Caco-2 (cell line): ENCODE results near the gene PHB1. TPM values are rescaled to one million over a fixed set of nuclear protein-coding genes. Genes with fewer than 3 reads are reported as not detected.

Experiments used
- BruUV-seq: library from RNA; stranded (reverse); fragments of 400-500 nt; replicated peaks from 2 replicates; lab custom pipeline; 2021; lab: Mats Ljungman, UMichigan
- CTCF ChIA-PET: fragments of 300-600 bp; sonication (Branson Sonifier 250); formaldehyde crosslinking; loops from one replicate; lab custom pipeline; 2022; ENCODE audit warnings: antibody characterized with exemption; lab: Charles Lee
- POLR2A ChIA-PET: fragments of 300-600 bp; sonication (Branson Sonifier 250); formaldehyde crosslinking; loops from one replicate; lab custom pipeline; 2022; ENCODE audit warnings: antibody characterized with exemption; lab: Charles Lee
- DNase-seq, 2 experiments: peaks; one replicate each; pipeline versions ENCODE4 v3.0.0 to v3.0.0-alpha.2; 2020 to 2022
- H3K27me3 ChIP-seq: replicated peaks from 2 replicates; pipeline ENCODE4 v1.6.0; 2011; ENCODE audit warnings: low read length; ENCODE audit not compliant: control insufficient read depth, insufficient read depth
- H3K36me3 ChIP-seq: 2 replicates; pipeline ENCODE4 v1.5.1; 2011; ENCODE audit warnings: low read length; ENCODE audit not compliant: control insufficient read depth, insufficient read depth
- H3K4me1 ChIP-seq: fragments of 250-450 bp; sonication (Bioruptor Pico); 2 replicates; pipeline ENCODE4 v1.5.1; 2020; ENCODE audit warnings: mild to moderate bottlenecking
- H3K4me3 ChIP-seq: 2 replicates; pipeline ENCODE4 v1.5.1; 2011; ENCODE audit warnings: low read depth, mild to moderate bottlenecking, control low read depth, low read length
- H3K9me3 ChIP-seq: fragments of 250-450 bp; sonication (Bioruptor Pico); 2 replicates; pipeline ENCODE4 v1.5.1; 2020; ENCODE audit warnings: mild to moderate bottlenecking, moderate library complexity
- H3K27ac Mint-ChIP-seq: one replicate; pipeline ENCODE4 v1.8.0; 2022; ENCODE audit warnings: mixed read lengths; ENCODE audit not compliant: unreplicated experiment
- H3K27me3 Mint-ChIP-seq: one replicate; pipeline ENCODE4 v1.8.0; 2022; ENCODE audit warnings: mixed read lengths; ENCODE audit not compliant: insufficient read depth, unreplicated experiment
- H3K36me3 Mint-ChIP-seq: one replicate; pipeline ENCODE4 v1.8.0; 2022; ENCODE audit warnings: mild to moderate bottlenecking, mixed read lengths; ENCODE audit not compliant: insufficient read depth, unreplicated experiment
- H3K4me1 Mint-ChIP-seq: one replicate; pipeline ENCODE4 v1.8.0; 2022; ENCODE audit warnings: low read depth, mixed read lengths; ENCODE audit not compliant: unreplicated experiment
- H3K4me3 Mint-ChIP-seq: one replicate; pipeline ENCODE4 v1.8.0; 2022; ENCODE audit warnings: mild to moderate bottlenecking, moderate library complexity, mixed read lengths; ENCODE audit not compliant: unreplicated experiment
- H3K9me3 Mint-ChIP-seq: one replicate; pipeline ENCODE4 v1.8.0; 2022; ENCODE audit warnings: mixed read lengths; ENCODE audit not compliant: unreplicated experiment
- CTCF ChIP-seq, 2 experiments: fragments of 200-600 bp in 1 of 2; IDR thresholded peaks; 1 replicate in 1 of 2; 2 replicates in 1 of 2; pipeline versions ENCODE4 v1.5.1 to v1.8.0; 2011 to 2022; ENCODE audit warnings: antibody characterized with exemption in 1 of 2, control low read depth in 1 of 2, inconsistent platforms in 1 of 2, low read depth in 1 of 2, low read length in 1 of 2, mild to moderate bottlenecking in 1 of 2, moderate library complexity in 1 of 2; ENCODE audit not compliant: insufficient read depth in 1 of 2, severe bottlenecking in 1 of 2, unreplicated experiment in 1 of 2
- intact Hi-C: fragments of 100-400 bp; cut with micrococcal nuclease; formaldehyde crosslinking; loops from one replicate; pipeline ENCODE4 v1.10.0; 2022; ENCODE audit not compliant: unreplicated experiment
- total RNA-seq: library from RNA; stranded (reverse); gene quantifications from 2 replicates; pipeline ENCODE4 v1.2.3, GENCODE V29; 2022

Gene PHB1
- total RNA-seq, 1 experiment from 2014 or later: 761 TPM

GRCh38 chr17:49361902-49362722 lies 52.6 kb downstream of the PHB1 start, which contains the start of gene ZNF652:
TSS of gene ZNF652 (minus strand) at chr17:49362250. CDS start at chr17:49317725, 44,525 bp downstream.
- POLR2A ChIA-PET: interaction anchor here (0.5 to 1.7 kb wide), 7 partner anchors 23 to 633 kb away, joined by 3 to 19 read pairs (median 4); partner anchors contain the start of genes HOXB13, PHB1 and SNF8
- peaks cover 27% of the 10 kb centered on the region for H3K4me1 Mint-ChIP-seq

GRCh38 chr17:49361129-49361901 lies 53.4 kb downstream of the PHB1 start:
- H3K9me3 ChIP-seq: no peaks in the 10 kb centered on the region
- Mint-ChIP-seq H3K36me3 (peaks cover 14% of the 10 kb centered on the region), H3K9me3 (no peaks in the 10 kb centered on the region), H3K4me1 (peaks cover 27% of the 10 kb centered on the region), H3K27ac (peak overlapping the region; percentile 76), H3K4me3 (peak overlapping the region; percentile 77), H3K27me3 (no peaks in the 10 kb centered on the region)
- POLR2A ChIA-PET: interaction anchor here (1.7 kb wide), 1 partner anchor 53 kb away, joined by 6 read pairs; the partner anchor contains the start of gene PHB1
- BruUV-seq: no TSS peak
- no peaks in the 10 kb centered on the region for H3K27me3 ChIP-seq
- H3K4me1 ChIP-seq: peaks cover 26% of the 10 kb centered on the region
- intact Hi-C loops: loop anchor here (5.0 kb wide), 1 partner anchor 1314 kb away; the partner anchor contains the start of gene NFE2L1
- no peak for TF ChIP-seq CTCF (IDR thresholded peaks at IDR 0.05; ENCODE audit: insufficient read depth in 1 of 2, low read depth in 1 of 2, low read length in 1 of 2, severe bottlenecking in 1 of 2, unreplicated experiment in 1 of 2)
- peak overlapping the region; percentile 64 for H3K4me3 ChIP-seq
- CTCF ChIA-PET: interaction anchor here (0.6 to 0.7 kb wide), 2 partner anchors 139 to 316 kb away, joined by 3 read pairs; no protein-coding TSS in a partner anchor
- no peaks in the 10 kb centered on the region for H3K36me3 ChIP-seq
- peak; percentile 70 to 75 for DNase-seq

More at GRCh38 chr17:49361902-49362722, 52.6 kb downstream of the PHB1 start, which contains the start of gene ZNF652:
- Mint-ChIP-seq H3K9me3 (no peaks in the 10 kb centered on the region), H3K27me3 (no peaks in the 10 kb centered on the region), H3K36me3 (peaks cover 14% of the 10 kb centered on the region), H3K27ac (peak within 1 kb of the TSS; percentile 76), H3K4me3 (peak within 1 kb of the TSS; percentile 77)
- Histone ChIP-seq H3K9me3 (no peaks in the 10 kb centered on the region), H3K27me3 (no peaks in the 10 kb centered on the region), H3K4me1 (peaks cover 26% of the 10 kb centered on the region), H3K36me3 (no peaks in the 10 kb centered on the region), H3K4me3 (peak within 1 kb of the TSS; percentile 64)
- TF ChIP-seq CTCF (IDR thresholded peaks at IDR 0.05; ENCODE audit: insufficient read depth in 1 of 2, low read depth in 1 of 2, low read length in 1 of 2, severe bottlenecking in 1 of 2, unreplicated experiment in 1 of 2): no peak
- peak; percentile 100 for DNase-seq
- BruUV-seq: no TSS peak
- CTCF ChIA-PET: interaction anchor here (0.5 to 1.5 kb wide), 19 partner anchors 9 to 1404 kb away, joined by 3 to 8 read pairs (median 4); partner anchors contain the start of gene PRR15L
- intact Hi-C loops: loop anchor here (1.0 to 5.0 kb wide), 3 partner anchors 47 to 1315 kb away; partner anchors contain the start of genes NFE2L1 and PHB1
